ENCODE measurements around the gene TMC3.
"Not testable (repeated sequence)": the region's sequence is repeated elsewhere in the genome, so short reads cannot be mapped to it uniquely, and the experiment has no call there.

TMC3 gene

GRCh38 chr15:81384891-81385720 is 11.1 kb upstream of the TMC3 start:
- DNase-seq, result peak; percentile 33

- DNase-seq, result no peak
Measured at GRCh38 chr15:81381720-81382119, 7.7 kb upstream of the TMC3 start.

GRCh38 chr15:81380668-81381067 is 6.7 kb upstream of the TMC3 start:
- DNase-seq, result no peak

- no peak for DNase-seq
Measured at GRCh38 chr15:81380203-81380602, 6.2 kb upstream of the TMC3 start.

GRCh38 chr15:81379269-81379668 is 5.3 kb upstream of the TMC3 start:
- no peak for DNase-seq

- no peak for DNase-seq
Measured at GRCh38 chr15:81378443-81378842, 4.4 kb upstream of the TMC3 start.

GRCh38 chr15:81377871-81378270 is 3.9 kb upstream of the TMC3 start:
- no peak for DNase-seq

- no peak for DNase-seq
Measured at GRCh38 chr15:81376231-81376630, 2.2 kb upstream of the TMC3 start.

GRCh38 chr15:81375461-81375860 is 1.4 kb upstream of the TMC3 start:
- DNase-seq, result no peak

GRCh38 chr15:81373176-81373575 is 837 bp downstream of the TMC3 start:
- no peak for DNase-seq

- DNase-seq, result no peak
Measured at GRCh38 chr15:81372575-81372974, 1.4 kb downstream of the TMC3 start.

GRCh38 chr15:81363718-81364500 is 10.1 kb downstream of the TMC3 start:
- DNase-seq, result no peak

- DNase-seq, result no peak
Measured at GRCh38 chr15:81363276-81363675, 10.7 kb downstream of the TMC3 start.

- DNase-seq, result no peak
Measured at GRCh38 chr15:81362790-81363189, 11.2 kb downstream of the TMC3 start.

GRCh38 chr15:81361891-81362290 is 12.1 kb downstream of the TMC3 start:
- no peak for DNase-seq

GRCh38 chr15:81360491-81360890 is 13.5 kb downstream of the TMC3 start:
- no peak for DNase-seq

GRCh38 chr15:81358248-81358647 is 15.8 kb downstream of the TMC3 start:
- no peak for DNase-seq

GRCh38 chr15:81357180-81357686 is 16.8 kb downstream of the TMC3 start:
- DNase-seq, result peak; percentile 23

GRCh38 chr15:81356252-81356651 is 17.8 kb downstream of the TMC3 start:
- DNase-seq, result no peak

- no peak for DNase-seq
Measured at GRCh38 chr15:81351651-81352050, 22.4 kb downstream of the TMC3 start.

GRCh38 chr15:81349271-81349670 is 24.7 kb downstream of the TMC3 start:
- DNase-seq, result no peak

GRCh38 chr15:81348691-81349090 is 25.3 kb downstream of the TMC3 start:
- DNase-seq, result not testable (repeated sequence)

GRCh38 chr15:81347910-81348309 is 26.1 kb downstream of the TMC3 start:
- DNase-seq, result no peak

GRCh38 chr15:81346611-81347010 is 27.4 kb downstream of the TMC3 start:
- no peak for DNase-seq

All from hematopoietic multipotent progenitor cell treated with erythropoietin and hydrocortisone succinate and interleukin-3 and kit ligand, for 6 days (in vitro differentiated cells).